Esophagus mucosa (tissue), 1 donor: Measurements from ENCODE around the gene ZBTB16. TPM values are rescaled to one million over a fixed set of nuclear protein-coding genes. Genes with fewer than 3 reads are reported as not detected.

Experiments
- ATAC-seq: fragments of 200-7000 bp; cut with Tn5 transposase; one replicate; pipeline ENCODE4 v1.9.1; 2020
- total RNA-seq: library from RNA; stranded (reverse); gene quantifications from one replicate; pipeline ENCODE4 v1.2.4, GENCODE V29; 2023
- donor health status: DM: yes; HTN: yes; CAD: no.

Gene ZBTB16
- total RNA-seq, 1 donor from 2014 or later, result 5.4 TPM

DNA sequence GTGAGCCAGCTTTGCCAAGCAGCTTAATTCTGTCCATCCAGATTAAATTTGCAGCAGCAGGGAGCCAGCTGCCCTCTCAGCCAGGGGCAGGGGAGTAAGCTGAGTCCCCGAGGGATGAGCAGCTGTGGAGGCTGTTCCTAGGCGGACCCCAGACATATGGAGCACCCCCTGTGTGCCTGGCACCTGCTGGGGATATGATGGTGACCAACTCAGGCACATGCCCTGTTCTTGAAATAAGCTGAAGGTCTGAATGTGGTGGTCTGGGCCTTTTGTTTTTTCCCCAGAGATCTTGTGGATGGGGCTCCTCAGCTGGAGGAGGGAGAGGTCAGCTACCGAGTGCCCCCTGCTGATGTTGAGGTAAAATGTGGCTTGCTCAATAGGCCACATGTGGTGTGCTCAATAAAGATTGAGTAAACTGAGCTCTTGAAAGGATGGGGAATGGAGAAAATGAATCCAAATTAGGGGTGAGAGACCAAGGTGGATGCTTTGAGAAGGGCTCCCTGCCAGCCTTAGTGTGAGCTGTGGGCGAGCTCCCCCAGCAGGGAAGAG is 133.4 kb downstream of the ZBTB16 start:
- no peak for ATAC-seq

DNA sequence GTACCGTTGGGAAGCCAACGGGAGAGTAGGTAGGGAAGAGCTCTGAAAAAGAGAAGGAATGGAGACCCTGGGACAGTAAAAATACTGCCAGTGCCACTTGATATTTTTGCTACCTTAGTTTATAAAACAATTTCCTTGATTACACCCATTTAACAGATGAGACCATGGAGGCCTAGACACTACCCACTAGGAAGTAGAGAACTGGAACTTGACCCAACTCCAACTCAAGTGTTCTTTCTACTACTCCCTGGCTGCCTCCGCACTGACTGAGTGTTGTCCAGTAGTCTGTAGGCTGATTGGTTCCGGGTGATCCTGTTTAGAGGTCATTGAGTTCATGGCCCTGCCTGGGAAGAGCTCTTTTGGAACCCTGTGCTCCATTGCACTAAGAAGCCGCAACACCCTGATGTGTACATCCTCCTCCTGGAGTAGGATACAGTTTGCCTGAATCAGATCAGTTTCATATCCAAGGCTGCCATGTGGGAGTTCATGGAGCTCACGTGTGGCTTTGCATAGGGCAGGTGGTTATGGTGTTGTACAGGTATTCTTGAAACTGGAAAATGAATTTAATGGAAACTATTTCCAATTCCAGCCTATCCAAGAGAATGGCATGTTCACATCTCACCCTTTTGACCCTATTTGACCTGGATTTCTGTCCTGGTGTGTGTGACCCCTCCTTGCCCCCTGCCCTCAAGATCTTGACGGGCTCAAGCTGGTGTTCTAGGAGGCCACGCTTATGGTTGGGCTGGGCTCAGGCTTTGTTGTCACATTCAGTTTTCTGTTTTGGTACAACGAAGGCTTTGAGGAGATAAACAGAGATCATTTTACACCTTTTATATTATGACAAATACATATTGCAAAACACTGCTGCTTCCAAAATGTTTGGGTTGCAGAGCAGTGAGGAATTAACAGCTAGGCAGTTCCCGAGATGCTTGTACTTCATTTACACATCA is 134.5 kb downstream of the ZBTB16 start:
- no peak for ATAC-seq

DNA sequence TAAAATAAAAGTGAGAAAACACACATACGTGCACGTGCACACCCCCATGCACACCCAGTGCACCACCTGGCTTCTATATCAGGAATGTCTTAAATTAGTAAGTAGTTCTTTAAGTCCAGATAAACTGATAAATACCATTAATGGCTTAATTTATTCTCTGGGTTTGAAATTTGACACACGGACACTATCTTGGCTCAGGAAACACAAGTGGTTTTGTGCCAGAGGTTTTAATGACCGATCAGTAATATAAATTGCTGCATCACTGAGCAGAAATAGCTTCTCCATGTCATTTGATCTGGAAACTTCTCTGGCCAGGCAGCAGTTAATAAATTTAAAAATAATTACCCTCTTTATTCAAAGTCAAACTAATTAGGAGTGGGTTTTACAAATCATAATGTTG is 135.2 kb downstream of the ZBTB16 start:
- no peak for ATAC-seq

DNA sequence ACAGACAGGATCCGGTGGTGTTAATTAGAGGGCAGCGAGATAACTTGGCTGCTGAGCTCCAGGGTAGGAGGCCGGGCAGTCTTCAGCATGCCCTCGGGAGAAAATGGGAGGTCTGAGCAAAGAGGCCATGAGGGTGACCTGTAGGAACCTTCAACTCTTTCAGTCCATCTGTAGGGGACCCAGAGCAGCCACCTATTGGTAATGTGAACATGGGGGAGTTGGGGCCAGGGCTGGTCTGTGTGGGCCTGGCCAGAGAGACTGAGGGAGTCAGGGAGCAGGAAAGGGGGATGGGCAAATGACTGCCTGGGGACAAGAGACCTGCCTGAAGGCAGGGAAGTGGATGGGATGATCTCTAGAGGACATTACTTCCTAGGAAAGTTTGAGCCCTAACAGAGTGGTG is 135.6 kb downstream of the ZBTB16 start:
- ATAC-seq, result no peak

DNA sequence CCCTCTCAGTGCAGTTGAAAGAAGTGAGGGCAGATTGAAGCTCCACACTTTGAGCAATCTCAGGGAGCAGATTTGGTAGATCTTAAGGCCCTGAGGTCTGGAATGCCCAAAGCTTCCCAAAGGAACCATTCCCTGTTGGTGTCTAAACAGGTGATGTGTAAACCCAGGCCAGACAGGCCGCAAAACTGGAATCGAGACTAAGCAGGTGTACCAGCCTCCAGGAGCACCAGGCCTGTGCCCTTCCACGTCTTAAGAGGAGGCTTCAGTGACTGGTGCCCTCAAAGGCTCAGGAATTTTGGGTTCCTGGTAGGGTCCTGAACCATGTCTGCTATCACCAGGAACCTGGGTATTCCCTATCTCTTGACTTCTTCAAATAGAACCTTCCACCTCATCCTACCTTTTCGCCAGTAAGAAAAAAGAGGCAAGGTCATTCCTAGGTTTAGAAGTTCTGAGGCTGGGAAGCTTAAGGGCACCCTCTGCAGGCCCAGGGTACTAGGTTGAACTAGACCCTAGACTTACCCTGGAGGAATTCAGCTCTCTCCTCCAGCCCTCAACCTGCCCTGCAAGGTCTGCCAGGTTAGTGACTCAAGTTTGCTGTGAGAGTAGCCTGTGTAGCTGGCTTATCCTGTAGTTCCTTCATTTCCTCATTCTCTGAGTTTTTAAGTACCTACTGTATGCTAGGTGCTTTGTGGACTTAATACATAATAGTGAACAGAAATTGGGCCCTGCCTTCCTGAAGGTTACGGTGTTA is 136.6 kb downstream of the ZBTB16 start:
- ATAC-seq, result peak; percentile 93

DNA sequence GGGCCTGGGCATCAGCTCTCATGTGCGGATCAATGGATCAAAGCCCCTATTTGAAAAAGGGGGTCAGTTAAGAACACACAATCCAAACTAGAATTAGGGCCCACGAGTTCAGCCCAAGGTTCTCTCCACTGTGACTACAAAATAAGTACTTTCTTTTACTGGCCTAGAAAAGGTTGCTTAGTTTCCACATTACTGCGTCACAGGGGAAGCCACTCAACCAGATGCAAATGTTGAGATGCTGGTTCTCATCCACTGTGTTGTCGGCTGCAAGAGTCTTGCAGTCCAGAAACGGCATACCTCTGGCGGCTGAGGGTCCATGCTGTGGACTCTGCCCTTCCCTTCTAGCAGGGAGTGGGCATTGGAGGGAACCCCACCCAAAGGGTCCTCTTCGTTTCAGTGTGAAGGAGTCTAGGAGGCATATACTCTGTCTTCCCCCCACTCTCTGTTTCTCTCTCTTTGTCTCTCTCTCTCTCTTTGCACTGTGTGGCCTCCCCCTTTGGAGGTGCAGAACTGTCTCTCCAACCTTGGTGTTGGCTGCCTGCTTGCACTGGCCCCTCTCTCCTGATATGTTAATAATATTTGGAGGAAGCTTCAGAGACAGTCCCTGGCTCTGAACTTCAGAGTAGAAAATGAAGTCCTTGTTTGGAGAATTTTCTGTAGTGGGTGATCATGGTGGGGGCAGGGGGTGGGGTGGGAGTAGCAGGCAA is 137.6 kb downstream of the ZBTB16 start:
- ATAC-seq, result no peak

DNA sequence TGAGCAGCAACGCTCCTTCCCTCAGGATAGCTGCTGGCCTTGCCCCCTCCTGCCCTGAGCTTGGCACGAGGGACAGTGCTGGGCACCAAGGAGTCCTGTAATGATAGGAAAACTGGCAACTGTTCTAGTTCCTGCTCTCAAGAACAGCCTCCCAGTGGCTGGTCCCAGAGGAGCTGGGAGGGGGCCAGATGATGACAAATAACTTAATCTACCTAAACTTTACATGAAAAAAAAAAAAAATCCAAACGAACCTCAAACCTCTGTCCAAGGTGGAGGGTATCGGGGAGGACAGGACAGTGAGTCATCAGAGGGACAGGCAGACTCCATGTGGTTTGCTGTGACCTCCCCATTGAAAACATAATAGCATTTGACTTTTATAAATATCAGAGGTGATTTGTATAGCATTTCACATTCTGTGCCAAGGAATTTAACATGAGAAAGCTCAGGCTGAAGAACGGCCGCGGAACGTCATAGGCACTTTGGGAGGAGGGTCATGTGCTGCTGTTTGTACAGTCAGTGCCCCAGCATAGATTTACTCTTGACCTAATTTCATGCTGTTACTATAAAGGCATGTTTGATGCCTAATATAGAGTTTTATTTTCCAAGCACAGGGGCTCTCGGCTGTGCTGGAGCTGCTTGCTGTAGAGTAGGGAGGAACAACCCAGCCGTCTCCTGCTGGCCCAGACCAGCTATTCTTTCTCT is 138.4 kb downstream of the ZBTB16 start:
- peak; percentile 37 for ATAC-seq

DNA sequence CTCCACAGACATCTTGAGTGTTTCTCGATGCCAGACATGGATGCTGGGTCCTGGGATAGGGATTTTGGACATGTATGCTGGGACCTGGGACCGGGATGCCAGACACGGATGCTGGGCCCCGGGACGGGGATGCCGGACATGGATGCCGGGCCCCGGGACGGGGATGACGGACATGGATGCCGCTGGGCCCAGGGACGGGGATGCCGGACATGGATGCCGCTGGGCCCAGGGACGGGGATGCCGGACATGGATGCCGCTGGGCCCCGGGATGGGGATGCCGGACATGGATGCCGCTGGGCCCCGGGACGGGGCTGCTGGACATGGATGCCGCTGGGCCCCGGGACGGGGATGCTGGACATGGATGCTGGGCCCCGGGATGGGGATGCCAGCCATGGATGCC is 139.5 kb downstream of the ZBTB16 start:
- ATAC-seq, result no peak

DNA sequence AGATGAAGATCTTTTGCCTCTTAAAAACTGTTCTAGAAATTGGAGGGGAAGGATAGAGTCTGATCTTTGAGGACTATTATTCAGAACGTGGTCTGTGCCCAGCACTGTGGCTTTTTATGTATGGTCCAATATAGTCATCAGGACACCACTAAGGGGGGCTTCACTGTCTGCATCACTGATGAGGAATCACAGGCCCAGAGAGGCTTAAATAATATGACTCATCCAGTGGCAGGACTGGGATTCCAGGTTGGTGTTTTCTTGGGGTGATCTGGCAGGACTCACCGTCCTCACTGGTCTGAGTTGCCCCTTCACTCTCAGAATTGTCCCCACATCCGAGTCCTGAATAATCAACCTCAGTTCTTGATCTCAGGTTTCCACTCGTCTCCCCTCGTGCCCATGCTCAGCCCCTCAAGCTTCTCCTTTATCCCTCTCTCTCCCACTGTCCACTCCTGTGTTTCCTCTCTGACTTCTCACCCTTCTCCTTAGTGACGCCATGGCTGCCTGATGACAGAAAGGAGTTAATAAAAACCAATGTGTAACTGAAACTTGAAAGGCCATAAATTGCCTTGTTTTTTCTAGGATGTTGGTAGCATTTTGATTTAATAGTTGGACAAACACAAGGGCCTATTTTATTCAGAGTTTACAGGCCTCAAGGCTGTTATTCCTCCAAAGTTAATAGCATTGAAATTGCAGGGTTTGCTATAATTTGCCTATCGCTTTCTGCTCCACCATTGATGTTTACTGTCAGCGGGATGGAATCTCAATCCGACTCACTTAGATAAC is 141.0 kb downstream of the ZBTB16 start:
- ATAC-seq, result no peak

DNA sequence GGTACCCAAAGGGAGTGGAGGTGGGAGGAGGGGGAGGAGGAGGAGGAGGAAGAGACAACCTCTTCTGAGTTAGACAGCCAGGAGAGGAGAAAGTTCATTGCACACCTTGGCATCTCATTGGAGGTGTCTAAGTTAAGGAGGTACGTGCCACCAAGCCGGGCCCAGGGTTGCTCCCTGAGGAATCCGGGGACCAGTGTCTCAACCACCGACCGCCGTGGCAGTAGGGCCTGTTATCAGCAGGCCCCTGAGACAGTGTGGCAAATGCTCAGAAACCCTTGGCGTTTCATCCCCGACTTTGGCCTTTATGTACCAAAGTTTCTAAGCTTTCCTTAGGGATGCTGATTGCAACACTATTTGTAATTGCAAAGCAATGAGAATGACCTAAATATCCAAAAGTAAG is 141.7 kb downstream of the ZBTB16 start:
- ATAC-seq, result no peak

DNA sequence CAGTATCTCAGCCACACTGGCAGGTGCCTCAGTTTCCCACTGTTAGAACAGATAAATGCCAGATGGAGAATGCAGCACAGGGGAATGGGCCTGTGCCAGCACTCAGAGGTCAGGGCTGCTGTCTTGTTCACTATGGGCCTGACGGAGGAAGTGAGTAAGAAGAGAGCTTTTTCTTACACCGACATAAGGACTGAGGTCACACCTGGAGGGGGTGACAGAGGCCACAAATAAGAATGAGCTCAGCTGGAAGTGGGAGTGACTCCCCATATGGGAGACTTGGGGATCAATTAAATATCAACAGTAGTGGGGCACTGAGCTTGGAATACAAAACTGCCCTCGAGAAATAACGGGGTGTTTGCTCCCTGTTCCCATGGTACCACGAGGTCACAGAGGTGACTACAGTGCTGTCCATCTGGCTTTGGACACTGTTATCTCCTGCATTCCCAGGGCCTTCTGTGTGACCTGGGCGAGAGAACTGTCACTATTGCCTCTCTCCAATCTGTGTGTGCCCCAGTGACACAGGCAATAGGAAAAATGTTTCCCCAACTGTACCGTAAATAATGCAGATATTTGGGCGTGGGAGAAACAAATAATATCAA is 142.6 kb downstream of the ZBTB16 start:
- ATAC-seq, result no peak

DNA sequence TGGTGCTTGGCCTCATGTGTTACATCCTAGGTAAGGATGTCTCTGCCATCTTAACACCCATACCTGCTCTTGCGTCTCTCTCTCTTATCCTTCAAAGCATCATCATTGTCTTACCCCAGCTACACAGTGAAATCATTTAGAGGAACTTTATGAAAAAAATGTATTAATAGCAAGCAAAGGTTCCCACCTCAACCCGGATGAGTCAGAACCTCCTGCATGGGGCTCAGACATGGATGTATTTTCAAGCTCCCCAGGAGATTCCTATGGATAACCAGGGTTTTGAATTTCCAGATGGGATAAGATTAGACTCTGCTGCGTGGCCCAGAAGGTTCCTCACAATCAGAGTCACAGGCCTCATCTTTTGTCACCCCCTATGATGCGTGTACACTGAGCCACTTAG is 147.6 kb downstream of the ZBTB16 start:
- ATAC-seq, result no peak

DNA sequence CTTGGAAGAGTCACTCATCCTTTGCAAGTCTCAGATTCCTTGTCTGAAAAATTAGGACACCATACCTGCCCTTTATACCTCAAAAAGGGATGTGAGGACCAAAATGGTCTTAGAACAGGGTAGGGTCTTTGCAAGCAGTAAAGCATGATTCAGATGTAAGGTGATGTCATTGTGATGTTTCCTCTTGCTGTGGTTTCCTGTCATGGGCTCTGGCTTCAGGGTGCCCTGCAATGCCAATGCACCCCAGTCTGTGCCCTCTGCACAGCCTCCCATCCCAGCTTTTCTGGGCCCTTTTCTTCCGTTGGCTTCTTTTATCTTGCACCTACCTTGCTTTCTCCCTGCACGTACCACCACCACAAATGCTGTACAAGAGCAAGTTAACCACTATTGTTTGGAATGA is 148.9 kb downstream of the ZBTB16 start:
- ATAC-seq, result no peak

DNA sequence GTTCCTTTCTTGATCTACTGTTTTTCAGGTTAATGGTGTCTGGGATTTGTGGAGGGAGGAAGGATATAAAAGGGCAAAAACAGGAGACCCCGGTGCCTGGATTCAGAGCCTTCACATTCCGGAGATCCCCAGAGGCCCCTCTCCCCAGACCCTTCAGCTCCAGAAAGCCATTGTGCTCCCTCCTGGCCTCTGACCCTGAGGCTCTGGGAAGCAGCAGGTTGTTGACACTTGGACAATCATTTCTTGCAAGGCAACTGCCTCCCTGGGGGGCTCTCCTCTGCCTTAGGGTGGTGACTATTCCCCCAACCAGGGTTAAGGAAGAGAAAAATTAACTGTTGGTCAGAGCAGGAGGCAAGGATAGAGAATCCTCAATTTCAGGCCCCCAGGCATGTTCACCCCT is 149.8 kb downstream of the ZBTB16 start:
- ATAC-seq, result no peak

DNA sequence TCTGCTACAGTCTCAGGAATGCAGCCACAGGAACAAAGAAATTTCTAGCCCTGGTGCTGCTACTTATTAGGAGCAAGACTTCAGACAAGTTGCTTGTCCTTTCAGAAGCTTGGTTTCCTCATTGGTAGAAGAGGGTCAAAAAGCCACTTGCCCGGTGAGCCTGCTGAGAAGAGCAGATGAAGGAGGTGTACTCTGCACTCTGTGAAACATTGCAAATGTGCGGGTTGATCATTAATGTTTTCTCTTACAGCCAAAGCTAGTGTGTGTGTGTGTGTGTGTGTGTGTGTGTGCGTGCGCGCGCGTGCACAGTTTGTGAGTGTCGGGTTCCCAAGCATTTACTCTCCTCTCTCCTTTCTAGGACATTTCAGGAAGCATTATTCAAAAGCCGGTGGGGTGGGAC is 150.4 kb downstream of the ZBTB16 start:
- ATAC-seq, result no peak

DNA sequence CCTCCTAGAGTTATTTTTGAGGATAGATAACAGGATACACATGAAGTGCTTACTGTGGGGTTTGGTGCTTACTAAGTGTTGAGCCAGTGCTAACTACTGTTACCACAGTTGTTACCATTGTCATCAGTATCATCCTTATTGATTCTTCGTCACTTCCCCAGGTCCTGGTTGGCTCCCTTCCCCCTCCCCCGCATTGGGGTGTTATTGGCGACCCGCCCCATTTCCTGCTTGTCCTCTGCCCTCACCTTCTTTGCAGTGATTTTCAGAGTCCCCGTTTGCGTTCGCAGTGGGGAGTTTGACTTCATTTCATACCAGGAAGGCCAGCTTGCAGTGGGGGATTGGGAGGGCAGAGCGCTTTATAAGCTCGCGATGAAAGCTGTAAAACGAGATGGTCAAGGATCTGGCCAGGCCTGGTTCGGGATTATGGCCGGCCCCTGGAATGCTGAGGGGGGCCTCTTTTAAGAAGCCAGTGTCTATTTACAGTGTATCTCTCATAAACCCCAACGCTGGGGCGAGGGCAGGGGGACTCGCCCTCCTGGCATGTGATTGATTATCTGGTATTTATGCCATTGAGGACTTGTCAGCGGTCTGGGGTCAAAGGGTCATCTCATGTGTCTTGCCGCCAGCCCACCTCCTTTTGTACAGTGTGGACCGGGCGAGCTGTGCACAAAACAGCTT is 152.1 kb downstream of the ZBTB16 start:
- ATAC-seq, result no peak

DNA sequence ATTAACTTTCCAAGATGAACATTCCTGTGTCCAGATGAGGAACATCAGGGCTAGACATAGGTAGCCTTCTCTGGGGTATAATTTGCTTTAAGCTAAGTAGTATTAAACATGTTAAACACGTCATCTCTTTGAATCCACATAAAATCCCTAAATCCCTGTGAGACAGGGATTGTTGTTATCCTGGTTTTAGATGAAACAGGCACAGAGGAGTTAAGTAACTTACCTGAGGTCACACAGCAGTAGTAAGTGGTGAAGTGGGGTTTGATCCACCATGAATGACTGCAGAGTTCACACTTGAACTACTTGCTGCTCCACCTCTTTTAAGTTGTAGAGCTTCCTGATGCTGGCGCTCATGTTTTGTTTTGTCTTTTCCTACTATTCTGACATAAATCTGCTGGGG is 154.1 kb downstream of the ZBTB16 start:
- ATAC-seq, result no peak

DNA sequence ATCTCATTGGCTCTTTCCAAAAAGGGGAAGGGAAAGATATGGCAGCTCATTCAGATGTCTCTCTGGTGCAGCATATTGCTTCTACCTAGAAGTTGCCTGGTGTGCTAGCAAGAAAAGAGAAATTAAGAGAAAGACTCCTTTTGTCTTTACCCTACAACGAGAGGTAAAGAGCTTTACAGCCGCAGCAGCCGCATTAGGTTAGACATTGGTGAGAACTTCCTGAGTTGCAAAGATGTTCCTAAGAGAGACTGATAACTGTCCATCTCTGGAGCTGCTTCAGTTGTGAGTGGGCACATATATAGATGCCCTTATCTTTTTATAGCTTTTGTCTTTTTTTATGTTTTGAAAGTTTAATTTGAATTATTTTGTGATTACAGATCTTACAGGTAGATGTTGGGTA is 155.9 kb downstream of the ZBTB16 start:
- ATAC-seq, result no peak

DNA sequence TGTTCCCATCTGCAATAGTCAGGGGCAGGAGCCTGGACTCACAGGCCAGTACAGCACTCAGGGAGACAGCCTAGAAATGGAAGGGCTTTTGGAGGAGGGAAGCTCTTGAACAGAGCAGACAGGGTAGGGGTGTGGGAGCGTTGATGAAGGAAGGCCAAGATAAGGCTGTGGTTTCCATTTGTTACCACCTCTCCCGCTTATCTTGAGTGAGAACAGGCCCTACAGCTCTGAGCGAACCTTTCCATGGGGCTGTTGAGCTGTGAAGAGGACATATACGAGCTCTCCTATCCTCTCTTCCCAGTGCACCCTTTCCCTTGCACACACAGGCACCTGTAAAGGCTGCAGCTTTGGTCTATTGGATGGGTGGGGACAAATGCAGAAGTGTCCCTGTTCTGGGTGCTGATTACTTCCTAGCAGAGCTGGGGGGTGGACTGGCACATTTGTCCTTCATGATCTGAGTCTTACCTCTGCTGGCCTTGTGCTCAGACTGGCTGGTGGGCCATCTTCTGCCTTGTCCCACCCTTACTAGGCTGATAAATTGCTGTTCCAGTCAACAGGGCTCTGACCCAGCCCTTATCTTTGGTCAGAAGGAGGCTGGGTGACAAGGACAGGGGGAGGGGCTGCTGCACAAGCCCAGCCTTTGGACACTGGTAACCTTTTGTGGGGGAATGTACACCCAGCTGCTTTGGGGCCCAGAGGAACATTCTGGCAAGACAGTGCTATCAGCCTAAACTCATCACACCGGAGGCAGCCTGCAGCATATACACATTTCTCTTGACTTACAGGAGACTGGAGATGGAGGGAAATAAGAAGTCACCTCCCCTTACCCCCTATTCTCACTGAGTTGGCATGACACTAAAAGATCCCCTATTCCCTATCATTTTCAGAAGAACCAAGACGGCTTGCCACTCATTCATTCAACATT is 156.6 kb downstream of the ZBTB16 start:
- no peak for ATAC-seq
